NB4 (cell line): ENCODE results near the gene DYNLT1.
"Not testable (repeated sequence)": the region's sequence is repeated elsewhere in the genome, so short reads cannot be mapped to it uniquely, and the experiment has no call there.

Experiments used
- DNase-seq: peaks from one replicate; pipeline ENCODE4 v3.0.0; 2010; ENCODE audit warnings: low read depth
- H3K4me3 ChIP-seq: one replicate; pipeline ENCODE4 v1.5.1; 2011; ENCODE audit warnings: mild to moderate bottlenecking, low read depth, low read length, moderate library complexity
- CTCF ChIP-seq: IDR thresholded peaks from one replicate; pipeline ENCODE4 v1.5.1; 2012; ENCODE audit warnings: low read depth, low read length
- MAX ChIP-seq: IDR thresholded peaks from 2 replicates; pipeline ENCODE4 v1.6.1; 2011; ENCODE audit warnings: low read depth, low read length
- MYC ChIP-seq: IDR thresholded peaks from 2 replicates; pipeline ENCODE4 v1.6.1; 2011; ENCODE audit warnings: low read depth, low read length
- POLR2A ChIP-seq: IDR thresholded peaks from 2 replicates; pipeline ENCODE4 v1.6.1; 2011; ENCODE audit warnings: mild to moderate bottlenecking; ENCODE audit not compliant: insufficient read length; ENCODE audit errors: extremely low read depth

Gene DYNLT1

GRCh38 chr6:158636778-158637177 is 7.8 kb downstream of the DYNLT1 start:
- no peak overlapping the region for H3K4me3 ChIP-seq
- no peak for DNase-seq
- TF ChIP-seq MAX (no peak), POLR2A (no peak), MYC (no peak), CTCF (no peak)

DNA sequence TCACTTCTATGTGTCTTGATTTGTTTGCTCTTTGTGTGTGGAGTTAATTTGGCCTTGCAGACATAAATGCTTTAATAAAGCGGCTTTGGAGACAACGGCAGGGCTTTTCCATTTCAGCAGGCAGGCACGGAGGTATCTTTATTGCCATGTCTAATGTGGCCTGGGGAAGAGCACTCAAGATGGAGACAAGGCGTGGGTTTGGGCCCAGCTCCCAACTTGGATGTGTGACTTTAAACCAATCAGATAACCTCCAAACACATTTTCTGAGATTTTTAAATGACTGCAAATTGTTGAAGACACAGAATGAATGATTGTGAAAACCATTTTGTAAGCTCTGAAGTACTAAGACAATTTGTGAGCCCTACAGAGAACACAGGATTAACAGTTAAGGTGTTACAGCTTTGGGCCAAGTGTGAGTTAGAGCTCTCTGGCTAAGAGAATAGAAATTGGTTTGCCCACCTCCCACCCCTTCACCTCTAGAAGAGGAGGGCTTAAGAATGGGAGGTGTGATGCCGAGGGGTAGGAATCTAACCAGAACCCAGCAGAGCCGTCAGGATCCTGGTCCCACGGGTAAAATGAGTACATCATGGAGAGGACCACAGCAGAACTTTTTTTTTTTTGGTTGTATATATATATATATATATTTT is 9.0 kb downstream of the DYNLT1 start:
- TF ChIP-seq POLR2A: no peak
- TF ChIP-seq MAX: no peak
- TF ChIP-seq MYC: no peak
- no peak for TF ChIP-seq CTCF
- DNase-seq: no peak
- no peak overlapping the region for H3K4me3 ChIP-seq

- H3K4me3 ChIP-seq: no peak overlapping the region
- no peak for DNase-seq
Measured at GRCh38 chr6:158634695-158635426, 9.7 kb downstream of the DYNLT1 start.

DNA sequence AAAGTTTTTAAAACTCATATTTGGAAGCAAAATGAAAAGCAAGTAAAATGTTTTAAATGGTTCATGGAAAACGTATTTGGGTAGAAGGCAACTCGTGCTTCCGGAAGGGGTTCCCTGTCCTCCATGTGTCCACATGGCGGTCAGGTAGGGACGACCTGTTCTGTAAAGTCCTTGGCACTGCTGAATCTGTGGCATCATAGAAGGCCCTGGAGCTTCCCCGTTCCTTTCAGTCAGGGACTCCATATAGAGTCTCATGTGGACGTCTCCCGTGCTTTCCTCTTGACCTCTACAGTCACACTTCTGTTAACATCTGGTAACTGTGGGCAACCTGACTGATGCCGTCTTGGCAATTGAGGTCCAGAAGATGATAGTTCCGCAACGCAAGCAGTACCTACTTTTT is 11.4 kb downstream of the DYNLT1 start:
- no peak for TF ChIP-seq POLR2A
- TF ChIP-seq MAX: no peak
- no peak for TF ChIP-seq MYC
- no peak for TF ChIP-seq CTCF
- H3K4me3 ChIP-seq: no peak overlapping the region
- no peak for DNase-seq

More at GRCh38 chr6:158634695-158635426, 9.7 kb downstream of the DYNLT1 start:
- TF ChIP-seq CTCF: no peak
- TF ChIP-seq MAX: no peak
- no peak for TF ChIP-seq MYC
- TF ChIP-seq POLR2A: no peak

DNA sequence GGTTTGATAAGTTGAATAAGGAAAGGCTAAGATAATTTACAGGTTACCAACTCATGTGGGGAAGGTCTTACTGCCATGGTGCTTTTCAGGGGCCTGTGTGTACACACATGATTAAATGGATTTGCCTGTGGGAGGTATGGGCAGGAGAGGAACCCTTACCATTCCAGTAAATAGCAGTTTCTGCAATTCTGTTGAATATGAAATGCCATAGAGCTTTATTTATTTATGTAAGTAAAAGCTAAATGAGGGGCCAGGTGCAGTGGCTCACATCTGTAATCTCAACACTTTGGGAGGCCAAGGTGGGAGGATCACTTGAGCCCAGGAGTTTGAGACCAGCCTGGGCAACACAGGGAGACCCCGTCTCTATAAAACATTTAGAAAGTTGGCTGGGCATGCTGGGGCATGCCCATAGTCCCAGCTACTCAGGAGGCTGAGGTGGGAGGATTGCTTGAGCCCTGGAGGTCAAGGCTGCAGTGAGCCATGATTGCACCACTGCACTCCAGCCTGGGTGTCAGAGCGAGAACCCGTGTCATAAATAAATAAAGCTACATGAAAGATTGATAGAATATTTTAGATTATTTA is 11.9 kb downstream of the DYNLT1 start:
- H3K4me3 ChIP-seq: not testable (repeated sequence)

GRCh38 chr6:158631678-158632537 is 12.6 kb downstream of the DYNLT1 start:
- peak; percentile 45 for DNase-seq
- TF ChIP-seq MAX (no peak), MYC (no peak), POLR2A (no peak), CTCF (no peak)
- no peak overlapping the region for H3K4me3 ChIP-seq

More for the DNA sequence above, 11.9 kb downstream of the DYNLT1 start:
- not testable (repeated sequence) for DNase-seq
